Regular cardiac myocyte (primary cell): ENCODE results near the gene CCNK. TPM values are rescaled to one million over a fixed set of nuclear protein-coding genes. Genes with fewer than 3 reads are reported as not detected.

ENCODE experiments used
- total RNA-seq: library from RNA; depleted of rRNA; stranded (reverse); fragments of >200 nt; gene quantifications from 2 replicates; pipeline ENCODE4 v1.2.3, GENCODE V29; 2014

The CCNK gene
- total RNA-seq: 21.7 and 29.3 TPM in 2 replicates

DNA sequence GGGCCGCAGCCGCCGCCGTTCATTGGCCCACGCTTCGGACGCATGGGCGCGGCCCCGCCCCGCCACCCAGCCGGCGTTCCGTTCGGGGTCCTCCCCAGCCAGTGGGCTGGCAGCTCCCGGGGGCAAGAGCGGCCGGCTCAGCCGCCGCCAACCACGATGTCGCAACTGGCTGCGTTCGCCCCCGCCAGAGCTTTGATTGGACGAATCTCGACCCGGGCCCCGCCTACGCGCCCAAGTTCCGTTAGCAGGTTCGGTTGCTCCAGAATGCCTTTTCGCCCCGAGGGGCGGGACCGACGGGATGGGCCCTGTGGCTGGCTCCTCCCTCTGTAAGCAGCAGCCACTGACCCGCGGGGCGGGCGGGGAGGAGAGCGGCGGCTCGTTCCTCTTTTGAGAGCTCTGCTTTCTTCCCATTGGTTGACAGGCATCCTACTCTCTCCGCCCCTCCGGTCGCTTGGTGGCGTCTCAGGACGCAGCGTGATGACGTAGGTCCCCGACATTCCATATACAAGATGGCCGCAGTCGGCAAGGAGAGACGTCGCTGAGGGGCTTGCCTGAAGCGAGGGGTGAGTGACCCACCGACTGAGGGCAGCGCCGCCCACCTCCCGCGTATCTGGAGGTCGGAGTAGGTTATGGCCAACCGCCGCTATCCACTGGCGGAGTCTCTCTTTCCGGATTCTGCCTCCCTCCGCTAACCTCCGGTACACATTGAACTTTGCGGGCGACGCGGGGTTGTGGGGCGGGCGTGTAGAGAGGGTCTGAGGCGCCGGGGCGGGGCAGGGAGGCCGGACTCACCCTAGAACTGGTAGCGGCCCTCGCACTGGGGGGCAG lies at the start of gene CCNK:
CCNK (plus strand) TSS at position 493 of the 828 bp plus-strand sequence. CDS start 11,269 bp downstream, outside the sequence.

DNA sequence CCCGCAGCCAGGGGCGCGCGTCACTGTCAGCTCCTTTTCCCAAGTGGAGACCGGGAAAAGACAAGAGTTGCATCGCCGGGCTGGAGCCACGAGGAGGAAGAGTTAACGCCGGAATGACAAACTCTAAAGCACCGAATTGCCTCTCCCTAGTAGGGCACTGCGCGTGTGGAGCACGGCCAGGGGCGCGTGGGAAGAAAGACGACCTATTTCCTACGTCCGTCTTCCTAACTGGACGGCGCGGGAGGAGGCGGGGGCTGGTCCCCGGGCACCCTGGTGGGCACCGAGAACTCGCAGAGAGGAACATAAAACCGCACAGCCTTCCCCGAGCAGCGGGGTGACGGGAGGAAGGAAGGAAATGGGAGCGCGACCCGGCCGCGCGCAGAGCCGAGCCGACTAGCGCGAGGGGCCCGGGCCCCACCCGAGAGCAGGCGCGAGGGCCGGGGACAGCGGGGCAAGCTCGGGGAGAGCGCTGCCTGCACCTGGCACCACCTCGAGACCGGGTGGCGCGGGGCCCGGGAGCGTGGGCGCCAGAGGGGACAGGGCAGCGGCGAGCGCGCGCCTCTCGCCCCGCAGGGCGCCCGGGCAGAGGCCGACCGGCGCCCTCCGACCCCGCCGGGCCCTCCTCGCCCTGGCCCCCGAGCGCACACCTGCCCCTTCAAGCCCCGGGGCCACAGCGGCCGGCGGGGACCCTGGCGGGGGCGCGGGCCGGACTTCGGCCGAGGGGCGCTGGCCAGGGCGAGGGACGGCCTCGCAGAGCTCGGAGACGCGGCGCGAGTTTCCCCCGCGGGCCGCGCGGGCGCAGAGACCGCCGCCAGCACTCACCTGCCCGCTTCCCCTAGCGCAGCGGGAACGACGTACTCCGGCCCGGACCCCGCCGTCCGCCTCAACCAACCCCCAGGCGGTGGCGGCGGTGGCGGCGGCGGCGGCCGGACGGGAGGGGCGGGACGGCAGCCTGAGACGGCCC lies 1.0 kb upstream of the CCNK start, which contains the start of gene SETD3:
SETD3 (minus strand) TSS at position 954 of the 964 bp plus-strand sequence. CDS start 15,054 bp downstream, outside the sequence.

Other genes with a start within 250 kb of the CCNK start
- gene BCL11B, start 209.2 kb upstream of the CCNK start, total RNA-seq: under 0.01 TPM in 1 of 2 replicates, not detected in the other
- 59.2 and 75.3 TPM in 2 replicates for gene SETD3, start 550 bp upstream of the CCNK start, total RNA-seq
- 3.7 and 7.7 TPM in 2 replicates for gene CCDC85C, start 122.8 kb downstream of the CCNK start, total RNA-seq
- gene HHIPL1, start 163.7 kb downstream of the CCNK start, total RNA-seq: 5.0 and 9.3 TPM in 2 replicates
- gene CYP46A1, start 202.9 kb downstream of the CCNK start, total RNA-seq: 0.38 and 0.56 TPM in 2 replicates